NCI-H2196 treated with DMSO at 0.1 percent for 48 hours (cell line): ENCODE data around the gene WNK4.
"Not testable (repeated sequence)": the region's sequence is repeated elsewhere in the genome, so short reads cannot be mapped to it uniquely, and the experiment has no call there.

Experiments used
- DNase-seq: peaks from one replicate; lab custom pipeline; 2025; ENCODE audit not compliant: unreplicated experiment; lab: John Stamatoyannopoulos, UW

WNK4 gene

DNA sequence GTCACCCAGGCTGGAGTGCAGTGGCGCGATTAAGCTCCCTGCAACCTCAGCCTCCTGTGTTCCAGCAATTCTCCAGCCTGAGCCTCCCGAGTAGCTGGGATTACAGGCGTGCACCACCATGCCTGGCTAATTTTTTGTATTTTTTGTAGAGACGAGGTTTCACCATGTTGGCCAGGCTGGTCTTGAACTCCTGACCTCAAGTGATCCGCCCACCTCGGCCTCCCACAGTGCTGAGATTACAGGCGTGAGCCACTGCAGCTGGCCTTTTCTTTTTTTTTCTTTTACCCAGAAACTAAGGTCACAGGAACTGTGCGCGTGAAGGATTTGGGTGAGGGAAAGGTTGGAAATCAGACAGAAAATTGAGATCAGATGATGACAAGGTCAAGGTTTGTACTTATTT, 10.4 kb upstream of the WNK4 start:
- not testable (repeated sequence) for DNase-seq

DNA sequence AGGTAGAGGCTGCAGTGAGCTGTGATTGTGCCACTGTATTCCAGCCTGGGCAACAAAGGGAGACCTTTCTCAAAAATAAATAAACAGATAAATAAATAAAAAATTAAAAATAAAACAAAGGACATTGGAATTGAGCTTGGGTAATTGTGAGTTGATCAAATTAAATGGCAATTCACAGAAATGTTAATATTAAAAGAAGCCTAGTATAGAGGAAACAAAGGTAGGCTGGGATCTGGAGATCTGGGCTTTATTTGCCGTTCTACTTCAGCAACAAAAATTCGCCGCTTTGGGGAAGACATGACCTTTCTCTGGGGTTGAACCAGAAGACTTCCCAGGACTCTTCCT, 7.5 kb upstream of the WNK4 start:
- DNase-seq, result no peak

DNA sequence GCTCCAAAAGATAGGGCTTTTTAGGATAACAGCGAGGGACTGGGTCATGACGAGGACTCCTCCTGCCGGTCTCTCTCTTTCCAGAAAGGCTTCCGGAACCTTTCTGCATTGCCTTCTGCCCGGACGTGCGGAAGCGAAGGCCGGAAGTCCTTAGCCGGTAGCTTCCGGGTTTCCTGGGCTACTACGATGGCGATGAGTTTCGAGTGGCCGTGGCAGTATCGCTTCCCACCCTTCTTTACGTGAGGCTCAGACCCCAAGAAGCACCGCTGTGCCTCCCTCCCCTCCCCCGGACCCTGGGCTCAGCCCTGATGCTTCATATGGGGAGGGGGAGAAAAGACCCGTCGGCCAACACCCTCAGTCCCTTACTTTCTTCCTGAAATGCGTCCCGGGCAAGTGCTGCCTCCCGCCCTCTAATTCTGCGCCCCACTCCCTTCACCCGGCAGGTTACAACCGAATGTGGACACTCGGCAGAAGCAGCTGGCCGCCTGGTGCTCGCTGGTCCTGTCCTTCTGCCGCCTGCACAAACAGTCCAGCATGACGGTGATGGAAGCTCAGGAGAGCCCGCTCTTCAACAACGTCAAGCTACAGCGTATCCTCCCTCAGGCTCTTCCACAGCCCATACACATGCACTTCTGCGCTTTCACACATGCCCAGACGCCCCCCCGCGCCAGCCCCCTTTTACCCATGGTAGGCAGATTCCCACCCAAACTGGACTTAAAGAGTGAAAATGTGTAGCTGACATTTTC, 6.9 kb upstream of the WNK4 start, which contains the start of gene VPS25:
Gene VPS25 (plus strand): TSS at position 160 of the 746 bp plus-strand sequence. CDS start 27 bp downstream, at position 187.
- DNase-seq, result peak; percentile 33

DNA sequence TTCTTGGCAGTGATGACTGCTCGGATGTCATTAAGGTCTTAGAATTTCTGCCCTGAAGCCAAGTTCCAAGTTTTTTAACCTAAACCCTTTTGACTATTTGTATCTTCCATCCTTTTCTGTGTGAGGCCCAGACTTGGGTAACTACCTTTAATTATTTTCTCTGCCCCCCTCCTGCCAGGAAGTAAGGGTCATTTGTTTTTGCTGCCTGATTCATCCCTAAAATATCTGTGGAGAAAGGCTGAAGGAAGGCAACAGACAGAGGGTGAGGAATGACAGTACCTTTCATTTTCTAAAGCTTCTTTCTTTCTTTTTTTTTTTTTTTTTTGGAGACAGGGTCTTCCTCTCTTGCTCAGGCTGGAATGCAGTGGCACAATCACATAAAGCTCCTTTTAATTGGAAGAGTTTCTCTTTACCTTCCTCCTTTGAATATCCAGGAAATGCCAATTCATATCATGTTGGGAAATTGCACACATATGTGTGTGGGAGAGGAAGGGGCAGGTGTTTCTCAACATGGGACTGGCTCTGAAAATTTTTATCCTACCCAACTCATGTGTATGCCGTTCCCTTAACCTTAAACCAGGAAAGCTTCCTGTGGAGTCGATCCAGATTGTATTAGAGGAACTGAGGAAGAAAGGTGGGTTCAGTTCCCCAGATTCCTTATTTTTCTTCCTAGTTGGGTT, 6.2 kb upstream of the WNK4 start:
- DNase-seq, result no peak

DNA sequence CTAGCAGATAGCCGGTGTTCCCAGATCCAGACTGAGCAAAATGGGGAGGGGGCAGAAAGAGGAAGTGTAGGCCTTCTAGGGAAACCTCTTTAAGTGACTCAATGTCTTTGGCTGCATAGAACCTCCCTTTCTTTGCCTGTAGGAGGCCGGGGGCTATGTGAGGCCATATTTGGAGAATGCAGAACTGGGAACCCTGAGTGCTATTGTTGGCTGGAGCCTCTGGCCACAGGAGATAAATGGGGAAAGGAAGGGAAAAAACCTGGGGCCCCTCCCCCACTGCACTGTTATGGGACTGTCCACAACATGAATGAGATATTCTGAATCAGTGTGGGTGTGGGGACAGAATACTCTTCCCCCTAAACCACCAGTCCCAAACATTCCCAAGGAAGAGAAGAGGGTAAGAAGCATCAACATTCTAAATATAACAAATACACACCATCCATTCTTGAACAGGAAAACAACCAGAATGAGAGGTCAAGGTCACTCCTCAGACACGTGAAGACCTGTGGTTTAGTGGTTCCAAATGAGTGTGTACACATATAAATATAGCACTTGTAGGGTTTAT, 4.8 kb upstream of the WNK4 start:
- no peak for DNase-seq

DNA sequence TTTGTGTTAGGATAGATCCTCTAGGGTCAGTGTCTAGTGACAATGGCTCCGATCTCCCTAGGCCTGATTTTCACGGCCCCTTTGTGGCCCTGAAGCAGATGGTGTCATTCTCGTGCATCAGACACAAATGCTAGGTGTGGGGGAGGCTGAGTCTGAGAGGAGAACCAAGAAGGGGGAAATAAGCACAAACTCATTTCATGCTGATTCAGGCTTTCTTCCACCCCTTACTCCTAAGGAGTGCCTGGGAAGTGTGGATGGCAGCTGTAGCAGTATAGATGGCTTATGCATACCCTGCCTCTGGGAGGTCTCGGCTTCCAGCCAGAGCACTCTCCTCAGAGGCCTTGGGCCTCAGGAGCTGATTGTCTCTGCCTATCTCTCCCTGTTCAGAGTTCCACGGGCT, 1.8 kb upstream of the WNK4 start:
- no peak for DNase-seq

DNA sequence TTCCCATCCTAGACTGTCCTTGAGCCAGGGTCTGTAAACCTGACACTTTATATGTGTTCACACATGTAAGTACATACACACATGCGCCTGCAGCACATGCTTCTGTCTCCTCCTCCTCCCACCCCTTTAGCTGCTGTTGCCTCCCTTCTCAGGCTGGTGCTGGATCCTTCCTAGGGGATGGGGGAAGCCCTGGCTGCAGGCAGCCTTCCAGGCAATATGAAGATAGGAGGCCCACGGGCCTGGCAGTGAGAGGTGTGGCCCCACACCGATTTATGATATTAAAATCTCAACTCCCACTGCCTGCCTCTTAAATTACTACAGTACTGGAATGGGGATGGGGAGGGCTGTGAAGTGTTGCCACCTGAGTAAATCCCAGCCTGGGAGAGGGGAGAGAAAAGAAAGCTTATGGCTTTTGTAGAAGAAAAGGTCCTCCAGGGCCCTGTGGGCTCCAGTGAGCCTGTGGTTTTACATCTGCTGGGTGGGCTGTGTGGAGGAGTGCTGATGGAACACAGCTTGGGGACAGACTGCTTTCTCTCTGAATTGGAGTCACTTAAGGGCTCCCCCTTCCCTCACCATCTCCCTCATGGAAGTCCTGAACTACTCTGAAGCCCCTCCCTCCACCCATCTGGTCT, 990 bp upstream of the WNK4 start:
- DNase-seq, result no peak

DNA sequence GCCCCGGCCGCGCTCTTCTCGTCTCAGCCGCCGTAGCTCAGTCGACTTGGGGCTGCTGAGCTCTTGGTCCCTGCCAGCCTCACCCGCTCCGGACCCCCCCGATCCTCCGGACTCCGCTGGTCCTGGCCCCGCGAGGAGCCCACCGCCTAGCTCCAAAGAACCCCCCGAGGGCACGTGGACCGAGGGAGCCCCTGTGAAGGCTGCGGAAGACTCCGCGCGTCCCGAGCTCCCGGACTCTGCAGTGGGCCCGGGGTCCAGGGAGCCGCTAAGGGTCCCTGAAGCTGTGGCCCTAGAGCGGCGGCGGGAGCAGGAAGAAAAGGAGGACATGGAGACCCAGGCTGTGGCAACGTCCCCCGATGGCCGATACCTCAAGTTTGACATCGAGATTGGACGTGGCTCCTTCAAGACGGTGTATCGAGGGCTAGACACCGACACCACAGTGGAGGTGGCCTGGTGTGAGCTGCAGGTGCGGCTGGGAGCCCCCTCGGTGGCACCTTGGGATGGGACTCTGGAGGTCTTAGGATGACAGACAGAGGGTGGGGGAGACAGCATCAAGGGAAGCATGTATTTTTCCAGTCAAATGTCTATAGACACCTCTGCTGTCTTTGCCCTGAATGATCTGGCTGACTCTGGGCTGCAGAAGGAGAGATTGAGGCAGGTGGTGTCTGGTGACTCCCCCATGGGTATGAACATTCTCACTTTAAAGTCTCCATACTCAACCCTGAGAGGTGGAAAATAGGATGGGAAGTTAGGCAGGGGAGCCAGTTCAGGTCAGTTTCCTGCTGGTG, 635 bp downstream of the WNK4 start:
- DNase-seq, result no peak

DNA sequence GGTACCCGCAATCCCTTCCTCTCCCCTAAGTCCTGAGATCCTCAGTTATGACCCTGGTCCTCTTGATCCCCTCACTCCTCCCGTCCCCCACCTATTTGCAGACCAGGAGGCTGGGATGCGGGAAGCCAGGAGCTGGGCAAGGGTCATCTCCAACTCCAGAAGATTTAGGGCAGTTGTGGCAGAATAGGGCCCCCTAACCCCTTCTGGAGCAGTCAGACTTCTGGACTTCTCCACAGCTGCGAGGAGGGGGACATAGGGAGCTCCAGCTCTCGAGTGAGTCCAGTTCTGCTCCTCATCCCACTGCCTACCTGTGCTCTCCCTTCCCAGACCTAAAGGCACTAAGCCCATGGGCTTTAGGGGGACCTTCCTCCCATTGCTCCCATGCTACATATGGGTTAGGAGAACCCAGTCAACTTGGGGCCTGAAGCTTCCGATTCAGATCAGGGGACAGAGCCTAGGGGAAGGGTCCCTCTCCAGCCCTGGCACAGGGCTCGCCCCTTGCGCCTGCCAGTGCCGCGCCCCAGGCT, 1.3 kb downstream of the WNK4 start:
- no peak for DNase-seq

DNA sequence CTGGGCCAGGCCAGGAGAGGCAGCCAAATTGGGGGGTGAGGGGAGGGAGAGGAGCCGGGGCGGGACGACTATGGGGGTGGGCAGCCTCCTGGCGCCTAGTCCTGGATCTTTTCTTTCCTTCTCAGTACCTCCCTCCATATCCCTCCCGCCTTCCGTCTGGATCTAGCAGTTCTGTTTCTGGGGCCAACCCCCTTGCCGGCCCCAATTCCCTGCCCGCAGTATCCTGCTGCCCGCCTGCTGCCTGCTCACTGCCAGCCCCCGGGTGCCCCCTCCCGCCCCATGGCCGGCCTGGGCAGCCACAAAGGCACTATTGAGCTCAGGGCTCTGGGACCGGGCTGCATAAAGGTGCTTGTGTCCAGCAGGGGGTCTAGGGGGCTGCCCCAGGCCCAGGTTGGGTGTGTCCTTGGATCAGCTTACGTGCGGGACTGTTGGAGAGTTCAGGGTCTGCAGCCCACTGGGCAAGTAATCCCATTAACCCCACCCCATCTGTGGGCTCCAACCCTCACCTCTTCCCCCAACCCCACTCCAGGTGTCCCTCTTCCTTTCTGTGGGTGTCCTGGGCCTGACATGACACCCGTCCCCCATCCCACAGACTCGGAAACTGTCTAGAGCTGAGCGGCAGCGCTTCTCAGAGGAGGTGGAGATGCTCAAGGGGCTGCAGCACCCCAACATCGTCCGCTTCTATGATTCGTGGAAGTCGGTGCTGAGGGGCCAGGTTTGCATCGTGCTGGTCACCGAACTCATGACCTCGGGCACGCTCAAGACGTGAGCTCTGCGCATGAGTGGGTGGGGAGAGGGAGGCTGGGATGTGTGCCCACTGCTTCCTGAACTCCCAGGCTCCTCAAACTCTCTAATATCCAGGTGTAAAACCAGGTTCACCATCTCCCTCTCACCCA, 2.0 kb downstream of the WNK4 start:
- DNase-seq, result no peak

DNA sequence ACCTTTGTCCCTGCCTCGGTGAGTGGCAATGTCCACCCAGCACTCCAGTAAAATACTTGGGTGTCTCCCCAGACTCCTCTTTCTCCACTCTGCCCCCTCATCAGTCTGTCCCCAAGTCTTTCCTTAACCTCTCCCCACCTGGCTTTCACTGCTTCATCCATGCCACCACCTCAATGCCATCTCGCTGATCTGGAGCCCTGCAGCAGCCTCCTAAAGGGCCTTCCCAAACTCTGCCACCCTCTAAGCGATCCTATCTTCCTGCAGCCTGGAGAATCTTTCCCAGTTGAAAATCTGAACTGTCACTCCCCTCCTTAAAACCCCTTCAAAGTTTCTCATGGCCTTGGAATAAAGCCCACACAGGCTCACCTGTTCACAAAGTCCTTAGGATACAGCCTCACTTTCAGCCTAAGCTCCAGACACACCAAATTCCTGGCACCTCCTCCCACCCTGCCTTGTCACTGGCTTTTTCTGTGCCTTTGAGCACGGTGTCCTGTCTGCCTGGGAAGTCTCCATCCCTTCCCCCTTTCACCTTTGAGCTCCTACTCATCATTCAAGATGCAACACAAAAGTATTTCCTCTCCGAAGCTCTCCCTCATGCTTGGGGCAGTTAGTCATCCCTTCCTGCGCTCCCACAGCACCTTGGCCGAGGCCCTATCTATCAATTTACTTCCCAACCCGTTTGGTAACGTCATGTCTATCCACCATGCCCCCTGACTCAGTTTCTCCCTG, 2.8 kb downstream of the WNK4 start:
- DNase-seq, result no peak

DNA sequence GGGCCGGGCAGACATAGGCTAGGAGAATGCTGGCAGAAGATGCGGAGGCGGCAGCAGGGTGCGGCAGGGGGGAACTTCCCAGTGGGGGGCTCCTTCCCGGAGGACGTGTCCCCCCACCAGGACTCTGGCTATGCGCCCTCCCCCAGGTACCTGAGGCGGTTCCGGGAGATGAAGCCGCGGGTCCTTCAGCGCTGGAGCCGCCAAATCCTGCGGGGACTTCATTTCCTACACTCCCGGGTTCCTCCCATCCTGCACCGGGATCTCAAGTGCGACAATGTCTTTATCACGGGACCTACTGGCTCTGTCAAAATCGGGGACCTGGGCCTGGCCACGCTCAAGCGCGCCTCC, 3.4 kb downstream of the WNK4 start:
- no peak for DNase-seq

DNA sequence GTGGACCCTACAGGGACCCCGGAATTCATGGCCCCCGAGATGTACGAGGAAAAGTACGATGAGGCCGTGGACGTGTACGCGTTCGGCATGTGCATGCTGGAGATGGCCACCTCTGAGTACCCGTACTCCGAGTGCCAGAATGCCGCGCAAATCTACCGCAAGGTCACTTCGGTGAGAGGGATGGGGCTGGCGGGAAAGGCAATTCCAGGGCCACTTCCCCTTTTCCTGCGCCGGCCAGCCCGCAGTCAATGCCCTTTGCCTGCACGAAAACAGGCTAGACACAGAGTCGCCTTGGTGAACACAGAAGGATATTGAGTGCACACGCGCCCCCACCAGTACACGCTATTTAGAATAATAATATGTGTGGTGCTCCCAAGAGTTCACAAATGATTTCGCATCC, 4.0 kb downstream of the WNK4 start:
- no peak for DNase-seq

DNA sequence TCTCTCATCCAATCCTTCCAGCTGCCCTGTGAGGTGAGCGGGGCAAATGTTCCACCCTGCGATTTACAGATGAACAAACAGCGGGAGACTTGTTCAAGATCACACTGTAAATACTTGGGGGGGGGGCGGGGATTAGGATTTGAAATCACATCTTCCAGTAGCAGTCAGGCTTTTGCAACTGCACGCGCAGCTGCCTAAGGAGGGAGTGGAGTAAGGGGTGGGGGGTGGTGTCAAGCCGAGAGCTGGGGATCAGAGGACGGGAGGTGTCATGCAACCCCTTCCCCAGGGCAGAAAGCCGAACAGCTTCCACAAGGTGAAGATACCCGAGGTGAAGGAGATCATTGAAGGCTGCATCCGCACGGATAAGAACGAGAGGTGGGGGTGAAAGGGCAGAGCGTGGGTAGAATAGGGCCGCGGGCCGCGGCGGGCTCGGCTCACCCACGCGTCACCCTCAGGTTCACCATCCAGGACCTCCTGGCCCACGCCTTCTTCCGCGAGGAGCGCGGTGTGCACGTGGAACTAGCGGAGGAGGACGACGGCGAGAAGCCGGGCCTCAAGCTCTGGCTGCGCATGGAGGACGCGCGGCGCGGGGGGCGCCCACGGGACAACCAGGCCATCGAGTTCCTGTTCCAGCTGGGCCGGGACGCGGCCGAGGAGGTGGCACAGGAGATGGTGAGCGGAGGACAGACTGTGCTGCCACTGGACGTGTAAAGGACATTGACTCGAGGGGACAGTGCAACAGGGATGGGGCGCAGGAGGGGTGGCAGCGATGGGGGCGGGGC, 4.6 kb downstream of the WNK4 start:
- no peak for DNase-seq

DNA sequence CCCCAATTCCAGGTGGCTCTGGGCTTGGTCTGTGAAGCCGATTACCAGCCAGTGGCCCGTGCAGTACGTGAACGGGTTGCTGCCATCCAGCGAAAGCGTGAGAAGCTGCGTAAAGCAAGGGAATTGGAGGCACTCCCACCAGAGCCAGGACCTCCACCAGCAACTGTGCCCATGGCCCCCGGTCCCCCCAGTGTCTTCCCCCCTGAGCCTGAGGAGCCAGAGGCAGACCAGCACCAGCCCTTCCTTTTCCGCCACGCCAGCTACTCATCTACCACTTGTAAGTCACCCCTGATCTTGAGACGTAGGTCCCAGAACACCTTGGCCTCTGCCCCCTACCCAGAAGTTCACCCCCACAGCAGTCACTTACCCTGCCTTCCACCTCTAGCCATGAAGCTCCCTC, 6.9 kb downstream of the WNK4 start:
- DNase-seq, result no peak

DNA sequence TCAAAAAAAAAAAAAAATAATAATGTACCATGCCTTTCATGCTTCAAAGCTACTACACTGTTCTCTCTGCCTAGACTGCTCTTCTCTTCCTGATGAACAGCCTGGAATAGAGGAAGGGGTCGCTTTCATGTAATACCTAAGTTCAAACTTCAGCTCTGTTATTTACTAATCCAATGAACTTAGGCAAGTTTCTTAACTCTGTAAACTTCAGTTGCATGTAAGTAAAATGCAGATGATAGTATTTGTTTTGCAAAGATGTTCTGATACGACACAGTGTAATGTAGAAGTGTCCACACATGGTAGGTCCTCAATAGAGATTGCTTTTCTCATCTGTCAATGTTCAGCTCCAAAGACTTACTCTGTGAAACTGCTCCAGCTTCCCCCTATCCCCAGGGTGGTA, 11.5 kb downstream of the WNK4 start:
- DNase-seq, result no peak

DNA sequence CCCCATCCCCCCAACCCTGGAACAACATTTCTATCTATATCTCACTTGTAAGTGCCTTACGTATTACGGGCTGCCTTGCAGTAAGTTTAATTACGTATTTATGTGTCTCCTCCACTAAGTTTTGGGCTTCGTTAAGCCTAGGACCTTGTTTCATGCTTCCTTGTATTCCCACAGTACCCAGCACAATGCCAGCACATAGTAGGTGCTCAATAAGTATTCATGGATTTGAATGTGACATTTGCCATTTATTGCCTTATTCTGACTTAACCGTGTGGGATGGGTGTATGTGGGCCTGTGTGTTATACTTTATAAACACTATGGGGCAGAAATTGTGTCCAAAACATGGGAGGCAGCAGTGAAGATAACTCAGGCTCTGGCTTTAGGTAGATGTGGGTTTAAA, 12.1 kb downstream of the WNK4 start:
- no peak for DNase-seq

DNA sequence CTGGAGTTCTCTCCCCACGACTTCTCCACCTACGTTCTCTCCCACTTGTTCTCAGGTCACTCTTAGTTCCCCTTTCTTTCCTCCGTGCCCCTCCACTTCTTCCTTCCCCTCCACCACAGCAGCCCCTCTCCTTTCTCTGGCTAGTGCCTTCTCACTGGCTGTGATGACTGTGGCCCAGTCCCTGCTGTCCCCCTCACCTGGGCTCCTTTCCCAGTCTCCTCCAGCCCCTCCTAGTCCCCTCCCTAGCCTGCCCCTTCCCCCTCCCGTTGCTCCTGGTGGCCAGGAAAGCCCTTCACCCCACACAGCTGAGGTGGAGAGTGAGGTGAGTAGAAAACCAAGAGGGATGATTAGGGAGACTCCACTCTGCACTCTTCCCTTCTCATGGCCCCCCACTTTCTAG, 14.7 kb downstream of the WNK4 start:
- DNase-seq, result no peak

DNA sequence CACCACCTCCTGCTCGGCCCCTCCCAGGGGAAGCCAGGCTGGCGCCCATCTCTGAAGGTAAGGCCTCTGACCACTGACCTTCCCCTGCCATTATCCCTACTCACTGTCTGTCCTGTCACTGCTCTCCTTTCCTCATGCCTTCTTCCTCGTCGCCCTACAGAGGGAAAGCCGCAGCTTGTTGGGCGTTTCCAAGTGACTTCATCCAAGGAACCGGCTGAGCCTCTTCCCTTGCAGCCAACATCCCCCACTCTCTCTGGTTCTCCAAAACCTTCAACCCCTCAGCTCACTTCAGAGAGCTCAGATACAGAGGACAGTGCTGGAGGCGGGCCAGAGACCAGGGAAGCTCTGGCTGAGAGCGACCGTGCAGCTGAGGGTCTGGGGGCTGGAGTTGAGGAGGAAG, 15.1 kb downstream of the WNK4 start:
- no peak for DNase-seq
